K562 (cell line): ENCODE results near the gene ATP5PB. TPM values are rescaled to one million over a fixed set of nuclear protein-coding genes. Genes with fewer than 3 reads are reported as not detected.

Experiments used
- ATAC-seq: fragments of 200-7000 bp; cut with Tn5 transposase; 3 replicates; pipeline ENCODE4 v1.9.1; 2020; ENCODE audit warnings: moderate library complexity
- BruUV-seq: library from RNA; stranded (reverse); fragments of 400-500 nt; replicated peaks from 2 replicates; lab custom pipeline; 2021; lab: Mats Ljungman, UMichigan
- CTCF ChIA-PET: fragments of 300-600 bp; formaldehyde crosslinking; extraction: SDS; loops from one replicate; lab custom pipeline; 2021; ENCODE audit warnings: low intra/inter-chr PET ratio; lab: Yijun Ruan, JAX
- POLR2A ChIA-PET: fragments of 300-600, 350-650 bp; sonication (Branson Sonifier 250); formaldehyde crosslinking; extraction: SDS; loops from one replicate; lab custom pipeline; 2021; ENCODE audit warnings: antibody characterized with exemption, inconsistent platforms; lab: Yijun Ruan, JAX
- DNase-seq, 4 experiments: peaks; one replicate each; pipeline versions ENCODE4 v3.0.0 to v3.0.0-alpha.2; 2011 to 2018; ENCODE audit warnings: low spot score in 3 of 4, mixed read lengths in 3 of 4; ENCODE audit errors: extremely low read depth in 1 of 4
- FAIRE-seq: peaks from 2 replicates; lab custom pipeline; 2011; peaks lifted over from hg19 to GRCh38; lab: Jason Lieb, UNC
- H2AFZ ChIP-seq: 2 replicates; pipeline ENCODE4 v1.6.0; 2011; ENCODE audit warnings: low read depth, low read length, control low read depth, inconsistent platforms
- H3K27ac ChIP-seq: fragments of 200-600 bp; 3 replicates; pipeline ENCODE4 v1.8.0; 2011; ENCODE audit warnings: low read depth, mild to moderate bottlenecking, control low read depth, inconsistent platforms, low read length, moderate library complexity, mixed read lengths; ENCODE audit errors: extremely low read depth
- H3K27me3 ChIP-seq, 2 experiments: fragments of 300-600 bp in 1 of 2; 2 replicates in 1 of 2; 3 replicates in 1 of 2; pipeline versions ENCODE4 v1.6.0 to v1.8.0; 2011; ENCODE audit warnings: inconsistent platforms in 2 of 2, low read length in 2 of 2, mild to moderate bottlenecking in 1 of 2, mixed read lengths in 1 of 2, moderate library complexity in 1 of 2; ENCODE audit not compliant: control insufficient read depth in 2 of 2, insufficient read depth in 2 of 2
- H3K36me3 ChIP-seq: fragments of 300-600 bp; 3 replicates; pipeline ENCODE4 v1.8.0; 2011; ENCODE audit warnings: mild to moderate bottlenecking, low read length, inconsistent platforms; ENCODE audit not compliant: control insufficient read depth, insufficient read depth
- H3K4me1 ChIP-seq, 2 experiments: fragments of 200-600 bp in 1 of 2; replicated peaks in 1 of 2; 2 replicates in 1 of 2; 3 replicates in 1 of 2; pipeline versions ENCODE4 v1.5.1 to v1.8.0; 2011; ENCODE audit warnings: inconsistent platforms in 2 of 2, low read length in 2 of 2, mild to moderate bottlenecking in 1 of 2, mixed read lengths in 1 of 2, moderate library complexity in 1 of 2; ENCODE audit not compliant: control insufficient read depth in 2 of 2, insufficient read depth in 2 of 2
- H3K4me2 ChIP-seq: 2 replicates; pipeline ENCODE4 v1.6.1; 2011; ENCODE audit warnings: low read length, control low read depth, inconsistent platforms, mixed read lengths; ENCODE audit not compliant: insufficient read depth
- H3K4me3 ChIP-seq: fragments of 200-600 bp; sonication (generic), shearing (Covaris generic); 2 replicates; pipeline ENCODE4 v1.5.1; 2016; ENCODE audit warnings: control low read depth, inconsistent platforms
- H3K79me2 ChIP-seq: fragments of 200-600 bp; 3 replicates; pipeline ENCODE4 v1.8.0; 2011; ENCODE audit warnings: low read length, inconsistent platforms; ENCODE audit not compliant: control insufficient read depth, insufficient read depth
- H3K9ac ChIP-seq, 2 experiments: 2 replicates each; pipeline versions ENCODE4 v1.6.0 to v1.6.1; 2011; ENCODE audit warnings: low read depth in 2 of 2, low read length in 2 of 2, control low read depth in 1 of 2, inconsistent platforms in 1 of 2, mild to moderate bottlenecking in 1 of 2, mixed read lengths in 1 of 2; ENCODE audit not compliant: insufficient read depth in 1 of 2
- H3K9me1 ChIP-seq: one replicate; pipeline ENCODE4 v1.6.0; 2011; ENCODE audit warnings: inconsistent platforms, mild to moderate bottlenecking, low read length, moderate library complexity; ENCODE audit not compliant: control insufficient read depth, insufficient read depth
- H3K9me3 ChIP-seq: replicated peaks from 2 replicates; pipeline ENCODE4 v1.5.1; 2011; ENCODE audit warnings: low read depth, low read length, inconsistent platforms; ENCODE audit not compliant: control insufficient read depth, insufficient read depth
- H4K20me1 ChIP-seq: replicated peaks from 2 replicates; pipeline ENCODE4 v1.6.1; 2011; ENCODE audit warnings: low read length, inconsistent platforms, mixed read lengths; ENCODE audit not compliant: control insufficient read depth, insufficient read depth
- ASH1L ChIP-seq: fragments of 450-650 bp; IDR thresholded peaks from 2 replicates; pipeline ENCODE4 v1.6.1; 2018; ENCODE audit warnings: borderline replicate concordance, mild to moderate bottlenecking, low read depth; ENCODE audit not compliant: partially characterized antibody
- DPF2 ChIP-seq: fragments of 450-650 bp; IDR thresholded peaks from 2 replicates; pipeline ENCODE4 v1.6.1; 2016
- JUN ChIP-seq, 2 experiments: sonication (generic) in 1 of 2; formaldehyde crosslinking in 1 of 2; IDR thresholded peaks; 2 replicates each; pipeline versions ENCODE4 v1.6.1 to v1.8.0; 2012 to 2022; ENCODE audit warnings: borderline replicate concordance in 2 of 2, mild to moderate bottlenecking in 2 of 2, improper control_type of control experiment in 1 of 2, low read depth in 1 of 2, low read length in 1 of 2, missing genetic modification reagents in 1 of 2
- MLLT1 ChIP-seq, 2 experiments: fragments of 450-650 bp; IDR thresholded peaks; 2 replicates each; pipeline ENCODE4 v1.6.1; 2016
- NFIX ChIP-seq: fragments of 250-450 bp; sonication (Bioruptor Pico); IDR thresholded peaks from 2 replicates; pipeline ENCODE4 v1.4.0; 2020; ENCODE audit warnings: low read depth, mild to moderate bottlenecking, moderate library complexity
- NR1H2 ChIP-seq: sonication (generic); formaldehyde crosslinking; IDR thresholded peaks from 2 replicates; pipeline ENCODE4 v1.4.0; 2020; ENCODE audit warnings: mild to moderate bottlenecking, missing genetic modification reagents
- RFX1 ChIP-seq: fragments of 450-650 bp; IDR thresholded peaks from 2 replicates; pipeline ENCODE4 v1.6.1; 2016; ENCODE audit warnings: mild to moderate bottlenecking, moderate library complexity
- ZBTB2 ChIP-seq: fragments of 450-650 bp; IDR thresholded peaks from 2 replicates; pipeline ENCODE4 v1.6.1; 2016; ENCODE audit warnings: antibody characterized with exemption
- ZBTB40 ChIP-seq, 2 experiments: fragments of 450-650 bp in 1 of 2; sonication (generic) in 1 of 2; formaldehyde crosslinking in 1 of 2; IDR thresholded peaks; 2 replicates each; pipeline versions ENCODE4 v1.7.1 to v1.9.0; 2016 to 2022; ENCODE audit warnings: inconsistent platforms in 1 of 2, mild to moderate bottlenecking in 1 of 2, missing genetic modification reagents in 1 of 2
- ZKSCAN3 ChIP-seq: fragments of 250-450 bp; sonication (Bioruptor Pico); IDR thresholded peaks from 2 replicates; pipeline ENCODE4 v1.4.0; 2020
- WGBS: fragments of 100-300 bp; shearing (Covaris generic); methylation state at CpG from one replicate; pipeline ENCODE4 v1.1.6; 2016; ENCODE audit warnings: low coverage, mixed read lengths; ENCODE audit not compliant: insufficient coverage; ENCODE audit errors: missing lambda C conversion rate; 5-methylcytosine and 5-hydroxymethylcytosine counted together
- in situ Hi-C: fragments of 300-500 bp; cut with MboI; formaldehyde crosslinking; loops from 4 replicates; pipeline ENCODE4 v1.15.0; 2018; ENCODE audit warnings: inconsistent platforms, mixed read lengths
- intact Hi-C: fragments of 100-400 bp; cut with micrococcal nuclease; formaldehyde crosslinking; loops from 2 replicates; pipeline ENCODE4 v1.14.2; 2022
- polyA plus RNA-seq, 8 experiments: library from polyadenylated mRNA; depleted of rRNA in 4 of 8; stranded (reverse) in 5 of 8; unstranded in 3 of 8; fragments of >200 nt; fragmentation: Nextera tagmentation in 2 of 8; fragmentation: Illumina TruSeq in 1 of 8; extraction: Ambion mirVana in 2 of 8; extraction: Trizol in 1 of 8; gene quantifications; 2 replicates each; pipeline versions ENCODE4 v1.2.1 to v1.2.3, GENCODE V29; 2011 to 2014; ENCODE audit warnings: inconsistent platforms in 1 of 8, missing spikeins in 1 of 8
- total RNA-seq, 7 experiments: library from RNA; depleted of rRNA in 6 of 7; stranded (reverse); fragments of >200 nt in 6 of 7; fragmentation: Illumina TruSeq in 2 of 7; extraction: Trizol in 2 of 7; gene quantifications; 2 replicates each; pipeline versions ENCODE4 v1.2.1 to v1.2.3, GENCODE V29; 2011 to 2021; ENCODE audit warnings: low replicate concordance in 1 of 7

The ATP5PB gene
- total and polyA plus RNA-seq, 9 of the 15 experiments (the other 6 are each of a cell fraction or from before 2014, with no cell fraction given): 651 to 2,735 (median 1,061) TPM

GRCh38 chr1:111497592-111497991 is 48.3 kb downstream of the ATP5PB start:
- in situ Hi-C loops (loop anchor here (25.0 kb wide), 1 partner anchor 840 kb away; no protein-coding TSS in a partner anchor), intact Hi-C loops (no loop called here)
- Histone ChIP-seq H3K79me2 (no peaks in the 10 kb centered on the region), H3K9me1 (no peaks in the 10 kb centered on the region), H3K9me3 (no peaks in the 10 kb centered on the region), H3K9ac (no peak overlapping the region), H3K27ac (no peak overlapping the region), H3K36me3 (no peaks in the 10 kb centered on the region), H4K20me1 (no peaks in the 10 kb centered on the region), H3K27me3 (peaks cover 12 to 15% of the 10 kb centered on the region in 2 experiments; a peak in 4 of 5 replicates), H3K4me1 (no peaks in the 10 kb centered on the region), H3K4me3 (no peak overlapping the region), H2AFZ (peak overlapping the region; percentile 18; the same call in 1 of the 2 replicates), H3K4me2 (no peak overlapping the region)
- DNase-seq: no peak
- FAIRE-seq: no peak
- CTCF ChIA-PET: interaction anchor here (0.6 kb wide), 1 partner anchor 249 kb away, joined by 4 read pairs; no protein-coding TSS in a partner anchor
- no TSS peak for BruUV-seq
- POLR2A ChIA-PET: interaction anchor here (0.6 to 4.6 kb wide), 5 partner anchors 10 to 172 kb away, joined by 3 to 29 read pairs (median 3); no protein-coding TSS in a partner anchor
- 16% methylated on average over 5 of the region's 5 CpGs for WGBS
- no peak for ATAC-seq
- TF ChIP-seq DPF2: no peak
- no peak for TF ChIP-seq MLLT1 (IDR thresholded peaks at IDR 0.05)
- TF ChIP-seq NR1H2 (CRISPR knock-in tag): no peak
- no peak for TF ChIP-seq ASH1L
- no peak for TF ChIP-seq NFIX (CRISPR knock-in tag)
- TF ChIP-seq ZBTB40 (IDR thresholded peaks at IDR 0.05): 0 out of 2 replicates have a peak, but pooled peaks have one; percentile 14
- no peak for TF ChIP-seq ZBTB40 (CRISPR knock-in tag; IDR thresholded peaks at IDR 0.05)
- TF ChIP-seq JUN (IDR thresholded peaks at IDR 0.05; ENCODE audit: borderline replicate concordance, low read depth, low read length): no peak
- no peak for TF ChIP-seq JUN (CRISPR knock-in tag; IDR thresholded peaks at IDR 0.05; ENCODE audit: borderline replicate concordance)
- TF ChIP-seq RFX1: peak; percentile 82
- no peak for TF ChIP-seq ZBTB2
- no peak for TF ChIP-seq ZKSCAN3 (CRISPR knock-in tag)
